HG02973 (cell line): ENCODE results near the gene ACOX1.

Experiments
- ATAC-seq: cut with Tn5 transposase; IDR thresholded peaks from one replicate; pipeline ENCODE4 v1.9.1; 2021; ENCODE audit warnings: moderate library complexity; ENCODE audit not compliant: unreplicated experiment

ACOX1 gene

DNA sequence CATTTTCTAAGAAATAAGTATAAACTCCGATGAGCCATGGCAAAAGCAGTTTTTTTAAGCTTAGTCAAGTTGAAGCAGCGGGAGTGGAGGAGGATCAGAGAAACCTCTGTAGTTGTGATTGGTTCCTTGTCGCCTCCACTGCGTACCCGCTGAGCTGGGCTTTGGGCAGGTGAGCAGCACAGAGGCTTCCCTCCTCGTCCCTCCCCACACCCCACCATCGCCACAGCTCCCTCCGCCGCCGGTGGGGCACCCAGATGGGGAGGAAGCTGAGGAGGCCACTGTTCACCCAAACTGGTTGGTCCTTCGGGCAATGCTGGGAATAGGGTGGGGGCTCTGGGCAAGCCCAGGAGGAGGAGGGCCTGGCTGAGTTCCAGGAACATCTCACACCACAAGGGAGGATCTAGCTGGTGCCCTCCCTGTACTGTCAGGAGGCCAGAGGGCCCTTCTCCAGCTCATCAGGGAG lies 69.1 kb downstream of the ACOX1 start:
- no peak for ATAC-seq

DNA sequence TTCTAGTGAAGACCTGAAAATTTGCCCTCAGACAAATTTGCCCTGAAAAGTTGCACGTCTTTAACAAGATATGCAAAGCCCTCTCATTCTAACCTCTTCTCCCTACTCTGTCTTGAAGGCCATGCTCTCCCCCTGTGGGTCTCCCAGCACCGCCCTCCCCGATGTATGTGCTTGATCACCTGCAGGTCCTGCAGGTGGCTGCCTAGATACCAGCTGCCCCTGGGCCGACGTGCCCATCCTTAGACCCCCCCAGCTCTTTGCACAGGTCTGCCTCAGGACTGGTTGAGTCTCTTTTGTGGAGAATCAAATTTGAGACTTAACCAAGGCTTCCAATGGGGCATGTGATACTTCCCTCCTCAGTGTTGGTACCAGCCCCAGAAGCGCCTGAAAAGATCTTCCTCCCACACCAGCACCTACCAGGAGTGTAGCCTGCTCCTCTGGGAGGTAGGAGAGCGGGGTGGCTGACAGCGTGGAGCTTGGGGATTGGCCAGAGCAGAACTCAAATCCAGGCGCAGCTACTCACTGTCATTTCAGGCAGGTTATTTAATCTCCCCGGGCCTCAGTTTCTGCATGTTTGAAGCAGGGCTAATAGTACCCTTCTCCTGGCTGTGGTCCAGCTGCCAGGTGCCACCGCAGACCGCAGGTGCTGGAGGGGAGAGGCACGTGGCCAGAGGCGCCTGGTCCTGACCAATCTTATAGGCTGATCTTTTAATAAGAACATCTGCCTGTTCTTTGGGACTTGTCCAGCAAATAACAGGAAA lies 69.7 kb downstream of the ACOX1 start:
- no peak for ATAC-seq

DNA sequence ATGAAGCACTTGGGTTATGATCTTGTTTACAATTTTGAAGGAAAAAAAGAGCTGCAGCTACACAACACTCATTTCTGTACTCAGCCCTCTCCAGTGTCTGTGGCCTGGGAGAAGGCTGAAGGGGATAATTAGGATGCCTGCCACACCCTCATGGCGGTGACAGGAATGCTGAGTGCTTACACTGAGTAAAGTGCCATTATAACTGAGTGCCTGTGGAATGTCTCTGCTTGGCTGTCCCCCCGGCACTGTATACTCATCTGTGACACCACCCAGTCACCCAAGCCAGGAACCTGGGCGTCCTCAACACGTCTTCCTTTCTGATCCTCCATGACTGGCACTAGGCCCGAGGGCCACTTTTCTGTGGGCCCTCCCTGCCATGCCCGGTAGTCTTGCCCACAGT lies 70.8 kb downstream of the ACOX1 start:
- ATAC-seq, result no peak

DNA sequence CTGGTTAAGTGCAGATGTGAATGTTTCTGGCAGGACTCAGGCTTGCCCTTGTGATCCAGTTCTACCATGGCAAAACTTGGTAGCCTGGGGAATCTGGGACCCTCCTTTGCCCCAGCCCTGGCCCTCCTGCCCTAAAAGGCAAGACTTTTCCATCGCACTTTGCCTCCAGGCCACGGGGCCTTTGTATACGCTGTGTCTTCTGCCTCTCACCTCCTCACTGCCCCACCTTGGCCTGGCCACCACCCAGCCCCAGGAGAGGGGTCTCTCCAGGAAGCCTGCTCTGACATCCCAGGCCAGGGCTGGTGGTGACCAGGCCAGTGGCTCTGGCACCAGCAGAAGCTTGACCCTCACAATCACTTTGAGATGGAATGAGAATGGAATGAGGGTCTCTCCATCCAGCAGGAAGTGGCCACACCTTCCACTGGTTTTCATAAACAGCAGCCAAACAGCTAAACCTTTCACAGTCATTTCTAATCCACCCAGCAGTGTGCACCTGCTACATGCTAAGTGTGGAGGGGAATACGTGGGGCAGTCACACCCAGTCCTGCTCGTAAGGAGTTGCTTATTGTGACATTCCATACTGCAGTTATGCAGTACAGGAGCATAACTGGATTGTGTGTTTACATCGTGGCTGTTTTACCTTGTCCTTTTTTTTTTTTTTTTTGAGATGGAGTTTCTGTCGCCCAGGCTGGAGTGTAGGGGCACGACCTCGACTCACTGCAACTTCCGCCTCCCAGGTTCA lies 72.7 kb downstream of the ACOX1 start:
- ATAC-seq, result no peak

DNA sequence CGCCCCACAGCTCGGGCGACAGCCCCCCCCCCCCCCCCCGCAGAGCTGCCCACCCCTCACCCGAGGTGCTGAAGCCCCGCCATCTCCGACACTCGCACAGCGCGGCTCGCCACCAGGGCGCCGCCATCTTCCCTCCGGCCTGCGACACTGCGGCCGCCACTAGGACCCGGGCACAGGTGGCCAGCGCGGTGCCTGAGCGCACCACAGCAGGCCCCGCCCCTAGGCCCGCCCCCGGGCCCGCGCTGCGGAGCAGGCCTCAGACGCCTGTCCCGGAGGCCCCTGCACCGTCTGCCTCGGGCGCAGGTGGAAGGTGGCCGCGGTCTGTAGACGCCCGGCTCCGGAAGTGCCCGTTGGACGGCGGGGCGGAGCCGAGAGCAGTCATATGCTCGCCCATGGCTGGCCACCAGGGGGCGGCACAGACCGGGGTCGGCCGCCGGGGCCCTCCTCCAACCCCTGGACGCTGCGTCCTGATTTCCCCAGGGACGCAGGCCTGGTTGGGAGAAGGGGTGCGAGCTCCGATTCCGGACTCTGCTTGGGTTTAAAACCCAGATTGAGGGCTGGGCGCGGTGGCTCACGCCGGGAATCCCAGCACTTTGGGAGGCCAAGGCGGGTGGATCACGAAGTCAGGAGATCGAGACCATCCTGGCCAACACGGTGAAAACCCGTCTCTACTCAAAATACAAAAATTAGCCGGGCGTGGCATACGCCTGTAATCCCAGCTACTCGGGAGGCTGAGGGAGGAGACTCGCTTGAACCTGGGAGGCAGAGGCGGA lies 74.0 kb downstream of the ACOX1 start, which contains the start of gene MRPL38:
MRPL38 (minus strand) TSS at position 136 of the 773 bp plus-strand sequence; CDS start at position 127, 9 bp downstream.
- peak; percentile 85 for ATAC-seq

DNA sequence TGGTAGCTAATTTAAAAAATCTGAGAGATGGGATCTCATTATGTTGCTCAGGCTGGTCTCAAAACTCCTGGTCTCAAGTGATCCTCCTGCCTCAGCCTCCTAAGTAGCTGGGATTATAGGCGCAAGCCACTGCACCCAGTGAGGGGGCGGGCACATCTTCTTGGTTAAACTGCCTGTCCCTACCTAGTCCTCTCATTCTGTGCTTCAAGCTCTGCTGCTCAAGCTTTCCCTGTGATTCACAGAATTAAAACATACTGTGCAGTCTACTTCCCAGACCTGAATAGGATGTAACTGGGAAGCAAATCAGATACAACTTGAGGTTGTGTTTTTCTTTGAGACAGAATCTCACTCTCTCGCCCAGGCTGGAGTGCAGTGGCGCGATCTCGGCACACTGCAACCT lies 76.6 kb downstream of the ACOX1 start:
- ATAC-seq, result no peak

DNA sequence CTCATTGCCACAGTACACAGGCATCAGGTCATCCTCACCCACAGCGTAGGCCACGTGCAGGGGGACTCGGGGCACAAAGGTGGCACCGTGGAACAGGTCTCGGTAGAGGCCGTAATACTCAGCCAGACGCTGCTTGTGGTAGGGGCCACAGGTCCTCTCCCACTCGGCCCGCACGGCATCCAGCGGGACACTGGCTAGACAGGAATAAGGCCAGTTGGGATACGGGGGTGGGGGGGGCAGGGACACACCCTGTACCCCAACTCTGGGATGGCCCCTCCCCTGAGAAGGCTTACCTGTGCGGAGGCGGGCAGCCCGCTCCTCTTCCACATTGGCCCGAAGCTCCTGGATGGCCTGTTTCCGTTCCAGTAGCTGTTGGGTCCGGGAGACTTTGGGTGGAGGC lies 77.2 kb downstream of the ACOX1 start:
- no peak for ATAC-seq

DNA sequence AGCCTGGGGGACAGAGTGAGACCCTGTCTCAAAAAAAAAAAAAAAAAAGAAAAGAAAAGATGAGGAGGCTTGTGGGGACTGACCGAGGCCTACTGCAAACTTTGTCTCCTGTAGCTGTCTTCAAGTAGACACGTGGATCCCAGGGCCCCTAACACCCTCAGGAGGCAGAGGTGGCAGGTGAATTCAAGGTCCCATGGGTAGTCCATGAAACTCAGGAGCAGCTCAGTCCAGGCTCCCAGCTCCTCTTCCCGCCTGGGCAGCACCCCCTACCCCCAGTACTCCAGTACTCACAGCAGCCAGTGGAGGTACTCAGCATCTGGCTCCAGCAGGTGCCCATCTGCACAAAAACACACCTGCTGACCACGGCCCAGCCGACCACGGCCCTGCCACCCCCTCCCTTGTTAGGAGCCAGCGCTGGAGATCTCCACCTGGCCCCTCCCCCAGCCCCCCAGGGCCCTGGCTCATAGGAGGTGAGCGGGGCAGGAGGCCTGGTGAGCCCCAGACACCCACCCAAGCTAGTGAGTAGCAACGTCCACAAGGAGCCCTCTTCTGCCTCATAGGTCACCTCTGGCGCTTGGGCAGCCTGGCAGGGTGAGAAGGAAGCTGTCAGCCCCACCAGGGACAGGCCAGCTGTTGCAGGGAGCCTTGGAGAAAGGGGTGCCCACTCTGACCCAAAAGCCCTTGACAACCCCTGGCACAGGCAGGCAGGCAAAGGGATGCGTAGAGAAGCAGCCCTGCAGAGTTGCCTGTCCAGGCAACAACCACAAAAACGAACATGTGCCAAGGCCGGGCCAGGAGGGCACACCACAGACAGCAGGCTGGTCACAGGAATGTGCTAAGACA lies 78.1 kb downstream of the ACOX1 start:
- ATAC-seq, result no peak

DNA sequence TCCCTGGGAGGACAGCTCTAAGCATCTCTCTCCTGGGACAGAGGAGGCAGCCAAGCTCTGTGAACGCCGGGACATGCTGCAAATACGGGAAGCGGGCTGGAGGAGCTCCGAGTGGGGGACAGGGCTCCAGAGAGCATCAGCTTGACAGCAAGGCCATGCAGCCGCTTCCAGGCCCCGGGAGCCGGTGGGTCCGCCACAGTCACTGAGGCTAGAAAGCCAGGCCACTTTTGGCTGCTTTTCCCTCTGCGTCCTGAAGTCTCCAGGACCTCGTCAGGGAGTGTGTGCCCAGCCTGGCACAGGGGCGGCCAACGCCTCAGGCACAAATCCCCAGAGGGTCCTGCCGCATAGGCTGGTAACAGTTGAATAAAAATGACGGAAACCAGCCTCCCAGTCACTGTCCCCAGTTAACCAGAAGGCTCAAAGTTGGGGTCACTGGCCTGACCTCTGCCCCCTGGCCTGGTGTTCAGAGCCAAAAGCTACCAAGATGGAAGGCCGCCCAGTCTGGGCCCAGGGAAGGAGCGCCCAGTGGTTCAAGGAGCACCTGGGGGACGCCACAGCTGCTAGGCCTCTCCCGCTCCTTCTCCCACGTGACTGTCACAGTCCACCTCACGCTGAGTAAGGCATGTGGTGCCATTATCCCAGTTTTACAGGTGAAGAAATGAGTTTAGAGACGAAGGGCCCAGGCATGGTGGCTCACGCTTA lies 79.0 kb downstream of the ACOX1 start:
- no peak for ATAC-seq

DNA sequence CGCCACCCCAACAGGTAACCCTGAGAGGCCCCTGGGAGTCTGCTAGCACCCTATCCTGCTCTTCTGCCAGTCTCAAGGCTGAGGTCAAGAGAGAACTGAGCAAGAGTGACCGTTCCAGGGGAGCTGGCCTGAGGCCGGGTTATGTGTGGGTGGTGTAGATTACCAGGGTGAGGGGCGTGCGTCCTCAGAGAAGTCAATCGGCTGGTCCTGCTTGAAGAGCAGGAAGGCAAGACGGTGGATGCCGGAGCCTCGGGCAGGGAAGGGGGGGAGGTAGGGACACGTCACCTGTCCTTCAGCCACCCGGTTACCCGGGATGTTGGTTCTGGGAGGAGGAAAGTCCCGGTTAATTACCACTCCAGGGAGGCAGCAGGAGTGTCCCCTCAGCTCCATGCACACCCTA lies 79.6 kb downstream of the ACOX1 start:
- ATAC-seq, result no peak

DNA sequence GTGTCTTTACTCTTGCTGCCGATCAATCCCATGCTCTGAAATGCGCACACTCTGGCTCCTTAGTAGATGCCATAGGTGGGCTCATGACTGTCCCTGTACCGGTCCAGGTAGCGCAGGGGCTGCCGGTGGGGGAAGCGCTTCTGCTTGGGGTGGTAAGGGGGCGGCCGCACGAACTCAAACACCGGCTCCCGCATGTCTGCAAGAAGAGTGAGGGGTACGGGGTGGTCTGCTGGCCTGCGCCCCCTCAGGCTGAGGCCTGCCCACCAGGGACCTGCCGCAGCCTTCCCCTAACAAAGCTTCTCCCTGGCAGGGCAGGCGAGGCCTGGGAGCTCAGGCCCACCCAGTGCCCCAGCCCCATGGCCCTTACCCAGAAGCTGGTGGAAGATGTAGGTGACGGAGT lies 80.2 kb downstream of the ACOX1 start:
- ATAC-seq, result no peak

DNA sequence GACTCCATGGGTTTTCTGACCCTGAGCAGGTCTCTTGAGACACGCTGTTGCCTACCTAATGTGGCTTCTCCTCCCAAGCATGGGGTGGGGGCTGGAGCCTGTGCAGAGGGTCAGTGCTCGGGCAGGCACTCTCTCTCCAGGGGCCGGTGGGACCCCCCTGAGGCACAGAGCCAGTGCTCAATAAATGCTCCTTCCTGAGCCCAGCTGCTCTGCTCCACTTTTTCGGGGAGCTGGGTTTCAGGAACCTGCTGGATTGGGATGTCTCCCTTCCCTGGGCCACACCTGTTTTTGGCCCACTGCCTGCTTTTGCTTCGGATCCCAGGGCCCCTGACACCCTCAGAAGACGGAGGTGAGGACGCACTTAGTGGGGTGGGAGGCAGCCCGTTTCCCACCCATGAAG lies 80.9 kb downstream of the ACOX1 start:
- no peak for ATAC-seq

DNA sequence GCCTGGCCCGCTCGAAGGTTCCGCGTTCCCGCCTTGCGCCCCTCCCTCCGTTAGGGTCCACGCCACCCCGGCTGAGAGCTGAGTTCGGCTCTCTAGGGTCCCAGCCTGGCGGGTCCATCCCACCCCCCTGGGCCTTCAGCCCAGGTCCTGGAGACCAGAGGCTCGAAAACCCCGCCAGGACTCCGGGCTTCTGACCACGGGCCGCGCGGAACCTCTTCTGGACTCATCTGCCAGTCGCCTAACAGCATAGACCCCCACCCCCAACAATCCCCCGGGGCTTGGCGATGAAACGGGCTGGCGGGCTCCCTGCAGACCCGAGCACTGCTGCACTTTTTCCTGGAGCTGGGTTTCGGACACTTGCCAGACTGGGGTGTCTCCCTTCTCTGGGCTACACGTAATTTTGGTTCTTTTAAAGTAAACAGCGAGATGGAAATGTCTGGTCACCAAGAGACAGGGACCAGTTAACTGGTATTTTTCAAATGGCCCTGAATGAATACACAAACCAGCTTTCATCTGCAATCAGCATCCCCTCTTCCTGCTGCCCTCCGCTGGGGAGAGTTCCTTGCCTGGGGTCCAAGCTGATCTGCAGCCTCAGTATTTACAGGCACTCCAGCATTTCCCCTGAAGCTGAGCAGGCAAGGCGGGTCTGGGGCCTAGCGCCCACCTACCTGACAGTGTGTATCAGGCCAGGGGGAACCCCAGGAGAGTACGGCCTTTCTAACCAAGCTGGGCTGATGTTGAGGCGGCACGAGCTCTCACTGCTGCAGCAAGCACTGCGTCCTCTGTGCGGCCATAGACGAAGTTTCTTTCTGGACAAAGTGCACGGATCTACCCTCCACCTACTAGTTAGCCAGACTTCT lies 81.6 kb downstream of the ACOX1 start:
- no peak for ATAC-seq

DNA sequence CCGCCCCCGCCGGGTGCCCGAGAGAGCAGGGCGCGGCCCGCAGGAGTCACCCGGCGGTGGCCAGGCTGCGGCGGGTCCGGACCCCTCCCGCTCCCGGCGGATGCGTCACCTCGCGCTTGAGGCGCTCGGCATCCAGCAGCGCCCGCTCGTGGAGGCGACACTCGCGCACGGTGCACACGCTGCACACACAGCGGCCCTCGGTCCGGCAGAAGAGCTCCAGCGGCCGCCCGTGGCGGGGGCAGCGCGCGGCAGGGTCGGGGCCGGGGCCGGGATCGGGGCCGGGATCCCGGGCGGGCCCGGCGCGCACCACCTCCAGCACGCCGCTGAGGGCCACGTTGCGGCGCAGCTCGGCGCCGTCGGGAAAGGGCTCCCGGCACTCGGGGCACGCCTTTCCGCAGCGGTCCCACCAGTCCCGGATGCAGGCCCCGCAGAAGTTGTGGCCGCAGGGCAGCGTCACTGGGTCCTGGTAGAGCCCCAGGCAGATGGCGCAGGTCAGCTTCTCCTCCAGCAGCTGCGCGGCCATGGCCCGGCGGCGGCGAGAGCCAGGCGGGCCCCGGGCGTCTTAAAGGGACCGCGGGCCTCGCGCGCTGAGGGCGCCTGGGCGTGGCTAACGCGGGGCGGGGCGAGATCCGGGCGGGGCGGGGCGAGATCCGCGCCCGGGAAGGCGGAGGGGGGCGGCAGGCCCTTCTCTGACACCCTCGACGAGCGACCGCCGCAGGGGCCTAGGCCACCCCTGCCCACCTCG lies 82.4 kb downstream of the ACOX1 start, which contains the start of gene TRIM65:
TRIM65 (minus strand) TSS at position 537 of the 745 bp plus-strand sequence; CDS start at position 523, 14 bp downstream.
- peak; percentile 38 for ATAC-seq

DNA sequence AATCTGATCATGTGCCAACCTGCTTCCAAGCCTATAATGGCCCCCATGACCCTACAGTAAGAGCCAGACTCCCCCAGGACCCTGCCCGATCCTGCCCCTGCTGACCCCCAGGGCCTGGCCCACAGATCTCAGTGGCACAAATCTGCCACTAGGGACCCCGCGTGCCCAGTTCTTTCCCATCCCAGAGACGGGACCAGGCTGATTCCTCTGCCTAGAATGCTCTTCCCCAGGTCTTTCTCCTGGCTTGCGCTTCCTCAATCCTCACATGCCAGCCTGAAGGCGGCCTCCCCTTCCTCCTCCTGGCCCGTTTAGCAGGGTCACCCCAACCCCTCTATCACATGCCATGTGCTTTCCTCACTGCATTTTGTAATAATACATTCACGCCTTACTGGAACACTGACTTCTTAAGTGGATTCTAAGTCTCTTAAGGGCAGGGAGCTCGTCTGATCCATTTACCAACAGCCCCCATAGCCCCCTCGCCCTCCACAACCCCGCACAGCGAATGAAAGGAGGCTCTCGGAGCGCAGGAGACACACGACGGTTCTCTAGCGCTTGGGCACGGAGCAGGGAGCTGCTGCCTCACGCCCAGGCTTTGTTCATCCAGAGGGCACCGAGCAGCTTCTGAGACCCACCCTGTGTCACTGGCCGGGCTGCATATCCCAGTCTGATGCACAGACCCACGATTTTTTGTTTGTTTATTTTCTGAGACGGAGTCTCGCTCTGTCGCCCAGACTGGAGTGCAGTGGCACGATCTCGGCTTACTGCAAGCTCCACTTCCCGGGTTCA lies 83.4 kb downstream of the ACOX1 start:
- ATAC-seq, result no peak

DNA sequence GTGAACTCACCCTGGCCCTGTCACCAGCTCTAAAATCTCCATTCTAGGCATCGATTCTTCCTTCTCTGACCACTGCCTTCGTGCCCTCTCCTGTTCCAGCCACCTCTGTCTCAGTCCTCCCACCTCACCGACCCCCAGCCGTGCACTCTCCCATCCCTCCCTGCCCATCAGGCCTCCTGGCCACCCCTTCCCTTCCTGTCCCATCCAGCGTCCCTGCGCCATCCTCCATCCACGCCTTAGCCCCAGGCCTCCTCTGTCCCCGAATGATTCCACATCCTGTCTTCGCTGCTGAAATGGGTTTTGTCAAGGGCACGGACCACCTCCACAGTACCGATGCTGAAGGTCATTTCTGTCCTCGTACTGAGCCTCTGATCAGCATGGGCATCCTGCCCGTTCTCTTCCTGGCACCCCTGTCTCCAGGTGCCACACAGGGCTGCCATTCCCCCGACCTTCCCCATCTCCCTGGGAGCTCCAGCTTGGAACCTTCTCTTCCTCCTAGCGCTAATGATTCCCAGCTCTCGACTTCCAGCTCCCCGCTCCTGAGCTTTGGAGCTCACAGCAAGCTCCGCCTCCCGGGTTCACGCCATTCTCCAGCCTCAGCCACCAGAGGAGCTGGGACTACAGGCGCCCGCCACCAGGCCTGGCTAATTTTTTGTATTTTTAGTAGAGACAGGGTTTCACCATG lies 84.8 kb downstream of the ACOX1 start:
- ATAC-seq, result no peak
